HUES64 (cell line): ENCODE results near the gene RPL19.

Source experiments
- H3K27ac ChIP-seq: 2 replicates; pipeline ENCODE4 v1.7.0; 2013; ENCODE audit warnings: low read depth, low read length, inconsistent platforms
- H3K27me3 ChIP-seq: 2 replicates; pipeline ENCODE4 v1.6.1; 2013; ENCODE audit warnings: mild to moderate bottlenecking, low read length; ENCODE audit not compliant: insufficient read depth
- H3K36me3 ChIP-seq: 2 replicates; pipeline ENCODE4 v1.6.1; 2013; ENCODE audit warnings: mild to moderate bottlenecking, low read length; ENCODE audit not compliant: insufficient read depth
- H3K4me1 ChIP-seq: 2 replicates; pipeline ENCODE4 v1.6.1; 2013; ENCODE audit warnings: mild to moderate bottlenecking, low read length, moderate library complexity; ENCODE audit not compliant: insufficient read depth
- H3K4me3 ChIP-seq: 2 replicates; pipeline ENCODE4 v1.5.1; 2013; ENCODE audit warnings: mild to moderate bottlenecking, low read length, moderate library complexity
- H3K9ac ChIP-seq: 2 replicates; pipeline ENCODE4 v1.6.1; 2013; ENCODE audit warnings: mild to moderate bottlenecking, low read depth, low read length
- H3K9me3 ChIP-seq: 2 replicates; pipeline ENCODE4 v1.6.1; 2013; ENCODE audit warnings: low read depth, low read length; ENCODE audit not compliant: insufficient read depth
- WGBS: fragments of 150-250, 120-280 bp; methylation state at CpG from one replicate; pipeline ENCODE4 v1.1.7; 2013; ENCODE audit warnings: missing lambda C conversion rate; 5-methylcytosine and 5-hydroxymethylcytosine counted together

The RPL19 gene

DNA sequence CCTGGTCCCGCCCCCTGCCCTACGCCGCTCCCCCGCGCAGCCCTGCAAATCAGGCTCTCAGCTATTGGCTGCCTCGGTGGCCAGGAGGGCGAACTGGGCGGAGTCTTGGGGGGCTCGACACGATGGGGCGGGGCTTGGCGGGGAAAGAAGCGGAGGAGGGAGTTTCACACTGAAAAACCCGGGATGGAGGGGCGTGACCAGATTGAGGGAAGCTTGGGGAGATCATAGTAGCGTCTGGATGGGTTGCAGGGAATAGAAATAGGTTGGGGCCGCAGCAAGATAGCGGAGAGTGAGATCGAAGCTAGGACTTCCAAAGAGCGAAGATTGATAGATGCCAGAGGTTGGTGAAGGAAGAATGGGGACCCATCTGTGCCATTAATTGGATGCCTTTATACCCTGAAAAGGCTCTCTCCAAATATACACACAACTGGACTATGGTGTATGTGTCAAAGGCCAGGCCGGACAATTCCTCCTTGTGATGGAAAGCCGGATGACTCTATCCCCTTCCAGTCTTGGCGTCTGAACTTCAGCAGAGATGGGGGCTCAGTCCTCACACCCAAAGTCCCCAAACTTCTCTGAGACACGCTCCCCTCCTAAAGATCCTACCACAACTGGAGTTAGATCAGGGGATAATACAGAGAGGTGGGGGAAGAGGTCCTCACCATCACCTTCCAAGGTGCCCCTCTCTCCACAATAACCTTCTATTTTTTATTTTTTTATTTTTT, 26.0 kb downstream of the RPL19 start:
- Histone ChIP-seq H3K27me3 (peaks cover 57% of the 10 kb centered on the region), H3K27ac (no peak overlapping the region), H3K9me3 (no peaks in the 10 kb centered on the region), H3K4me1 (peaks cover 6% of the 10 kb centered on the region), H3K9ac (no peak overlapping the region), H3K4me3 (peak overlapping the region; percentile 39), H3K36me3 (no peaks in the 10 kb centered on the region)
- 16% methylated on average over 23 of the region's 24 CpGs for WGBS

DNA sequence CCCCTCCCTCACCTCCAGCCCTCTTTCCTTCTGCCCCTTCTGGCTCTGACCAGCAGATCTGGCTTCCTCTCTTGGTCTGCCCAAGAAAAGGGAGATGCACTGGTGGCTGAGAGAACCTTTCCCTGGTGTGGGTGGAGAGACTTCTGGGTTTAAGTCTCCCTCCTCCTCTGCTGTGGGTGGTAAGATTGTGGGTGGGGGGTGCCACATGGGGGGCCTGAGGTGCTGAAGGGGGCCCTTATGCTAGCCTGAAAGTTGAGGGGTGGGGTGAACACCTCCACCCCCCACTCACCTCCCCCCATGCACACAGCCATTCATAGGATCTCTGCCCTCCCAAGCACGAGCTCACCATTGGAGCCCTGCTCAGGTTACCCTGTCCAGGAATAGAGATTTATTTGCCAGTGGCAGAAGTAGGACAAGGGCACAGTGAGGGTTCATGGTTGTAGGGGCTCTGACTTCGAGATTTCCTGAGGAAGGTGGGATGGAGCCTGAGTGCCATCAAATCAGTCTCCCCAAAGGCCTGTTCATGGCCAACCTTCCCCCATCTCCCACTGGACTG, 27.4 kb downstream of the RPL19 start:
- no peaks in the 10 kb centered on the region for H3K9me3 ChIP-seq
- peaks cover 50% of the 10 kb centered on the region for H3K27me3 ChIP-seq
- H3K4me1 ChIP-seq = peaks cover 13% of the 10 kb centered on the region
- H3K27ac ChIP-seq = no peak overlapping the region
- no peak overlapping the region for H3K4me3 ChIP-seq
- no peak overlapping the region for H3K9ac ChIP-seq
- H3K36me3 ChIP-seq = no peaks in the 10 kb centered on the region
- 87% methylated on average over 2 of the region's 2 CpGs for WGBS

- H3K4me1 ChIP-seq = peaks cover 13% of the 10 kb centered on the region
Observed at GRCh38 chr17:39229274-39229913, 29.3 kb downstream of the RPL19 start.

DNA sequence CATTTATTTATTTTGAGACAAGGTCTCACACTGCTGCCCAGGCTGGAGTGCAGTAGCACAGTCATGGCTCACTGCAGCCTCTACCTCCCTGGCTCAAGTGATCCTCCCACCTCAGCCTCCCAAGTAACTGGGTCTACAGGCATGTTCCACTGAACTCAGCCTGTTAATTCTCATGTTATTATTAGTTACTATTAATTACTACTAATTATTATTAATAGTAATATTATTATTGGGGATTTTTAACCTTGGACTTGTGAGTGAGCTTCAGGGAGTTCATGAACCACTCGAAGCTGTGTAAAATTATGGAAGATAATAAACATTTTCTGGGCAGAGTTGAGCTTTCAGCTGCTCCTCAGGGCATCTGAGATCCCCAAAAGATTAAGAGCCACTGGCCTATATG, 30.3 kb downstream of the RPL19 start:
- no peak overlapping the region for H3K4me3 ChIP-seq
- no peak overlapping the region for H3K27ac ChIP-seq
- no peaks in the 10 kb centered on the region for H3K9me3 ChIP-seq
- WGBS = 95% methylated on average over 1 of the region's 1 CpG
- no peak overlapping the region for H3K9ac ChIP-seq
- H3K36me3 ChIP-seq = no peaks in the 10 kb centered on the region
- H3K4me1 ChIP-seq = peaks cover 13% of the 10 kb centered on the region
- H3K27me3 ChIP-seq = peaks cover 20% of the 10 kb centered on the region

More at GRCh38 chr17:39229274-39229913, 29.3 kb downstream of the RPL19 start:
- H3K27ac ChIP-seq = no peak overlapping the region
- WGBS = 70% methylated on average over 11 of the region's 11 CpGs
- H3K9ac ChIP-seq = no peak overlapping the region
- H3K9me3 ChIP-seq = no peaks in the 10 kb centered on the region
- peaks cover 30% of the 10 kb centered on the region for H3K27me3 ChIP-seq
- no peak overlapping the region for H3K4me3 ChIP-seq
- no peaks in the 10 kb centered on the region for H3K36me3 ChIP-seq

- WGBS = 77% methylated on average over 8 of the region's 10 CpGs
- H3K27me3 ChIP-seq = peaks cover 15% of the 10 kb centered on the region
- no peaks in the 10 kb centered on the region for H3K9me3 ChIP-seq
- H3K9ac ChIP-seq = no peak overlapping the region
- H3K36me3 ChIP-seq = no peaks in the 10 kb centered on the region
- H3K4me1 ChIP-seq = peaks cover 12% of the 10 kb centered on the region
- H3K4me3 ChIP-seq = no peak overlapping the region
- H3K27ac ChIP-seq = no peak overlapping the region
Observed at GRCh38 chr17:39231091-39231561, 31.0 kb downstream of the RPL19 start.

- Histone ChIP-seq H3K27ac (no peak overlapping the region), H3K4me3 (peak overlapping the region; percentile 38), H3K9me3 (no peaks in the 10 kb centered on the region), H3K9ac (no peak overlapping the region; the same call in 1 of the 2 replicates), H3K36me3 (no peaks in the 10 kb centered on the region), H3K4me1 (peaks cover 10% of the 10 kb centered on the region; the same call in 1 of the 2 replicates), H3K27me3 (peaks cover 7% of the 10 kb centered on the region; the same call in 1 of the 2 replicates)
- 26% methylated on average over 20 of the region's 22 CpGs for WGBS
Observed at GRCh38 chr17:39231591-39232551, 31.8 kb downstream of the RPL19 start.

DNA sequence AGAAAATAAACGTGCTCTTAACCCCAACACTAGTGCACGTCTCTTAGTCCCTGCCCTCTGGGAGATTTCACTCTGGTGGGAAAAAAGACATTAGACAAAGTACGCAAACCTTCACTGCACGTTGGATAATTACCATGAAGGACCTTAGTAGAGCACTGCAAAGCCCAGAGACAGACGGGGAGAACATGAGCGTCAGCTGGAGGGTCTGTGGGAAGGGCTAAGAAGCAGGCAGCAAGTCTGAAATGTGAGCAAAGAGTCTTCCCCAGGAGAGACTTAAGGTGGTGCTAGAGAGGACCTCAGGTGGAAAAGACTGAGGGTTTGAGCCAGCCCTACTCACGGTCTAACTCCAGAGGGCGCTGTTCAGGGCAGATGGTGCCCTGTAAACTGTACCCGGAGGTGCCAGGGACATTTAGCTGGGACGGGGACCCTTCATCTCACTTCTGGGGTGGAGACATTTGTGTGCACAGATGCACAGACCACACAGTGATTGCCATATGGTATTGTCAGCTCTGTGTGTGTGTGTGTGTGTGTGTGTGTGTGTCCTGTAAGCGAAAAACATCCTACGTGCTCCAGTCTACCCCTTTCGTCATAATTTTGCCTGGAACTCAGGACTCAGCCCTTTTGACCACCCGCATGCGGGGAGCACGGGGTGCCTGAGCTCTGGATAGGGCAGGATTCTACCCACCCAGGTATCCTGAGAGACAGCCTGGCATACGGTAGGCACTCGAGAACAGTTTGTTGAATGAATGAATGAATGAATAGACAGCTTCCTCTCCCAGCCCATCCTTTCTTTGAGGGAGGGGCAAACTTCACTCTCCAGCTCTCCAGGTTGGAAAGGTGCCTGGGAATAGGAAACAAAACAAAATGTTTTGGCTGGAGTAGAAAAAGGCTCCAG, 35.7 kb downstream of the RPL19 start:
- H3K27me3 ChIP-seq = no peaks in the 10 kb centered on the region
- H3K4me1 ChIP-seq = peaks cover 7% of the 10 kb centered on the region; the same call in 1 of the 2 replicates
- 53% methylated on average over 17 of the region's 18 CpGs for WGBS
- no peaks in the 10 kb centered on the region for H3K9me3 ChIP-seq
- H3K36me3 ChIP-seq = no peaks in the 10 kb centered on the region
- no peak overlapping the region for H3K27ac ChIP-seq
- H3K9ac ChIP-seq = no peak overlapping the region
- no peak overlapping the region; the same call in 1 of the 2 replicates for H3K4me3 ChIP-seq

- WGBS = 73% methylated on average over 5 of the region's 5 CpGs
- Histone ChIP-seq H3K4me1 (peaks cover 4% of the 10 kb centered on the region; the same call in 1 of the 2 replicates), H3K9me3 (no peaks in the 10 kb centered on the region), H3K4me3 (no peak overlapping the region), H3K27ac (no peak overlapping the region), H3K9ac (no peak overlapping the region), H3K36me3 (no peaks in the 10 kb centered on the region), H3K27me3 (no peaks in the 10 kb centered on the region)
Observed at GRCh38 chr17:39236450-39236927, 36.4 kb downstream of the RPL19 start.

DNA sequence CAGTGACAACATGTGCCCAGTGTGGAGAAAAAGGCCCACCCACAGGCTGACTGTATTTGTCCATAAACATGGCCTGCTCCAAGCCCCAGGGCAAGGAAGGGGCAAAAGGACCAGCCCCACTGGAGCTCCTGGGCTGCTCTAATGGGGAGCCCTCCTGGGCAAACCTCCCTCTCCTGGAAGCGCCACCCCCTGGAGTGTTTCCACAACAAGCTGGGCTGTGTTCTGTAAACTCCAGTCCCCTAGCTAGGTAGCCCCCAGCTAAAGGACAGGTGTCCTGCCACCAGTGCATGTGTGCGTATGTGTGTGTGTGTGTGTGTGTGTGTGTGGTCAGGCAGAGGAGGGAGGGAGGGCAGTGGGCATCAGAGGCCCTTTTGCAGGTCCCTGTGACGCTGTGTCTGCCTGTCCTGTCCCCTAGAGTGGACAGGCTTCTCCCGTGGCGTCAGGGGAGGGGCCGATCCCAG, 36.9 kb downstream of the RPL19 start:
- H3K4me3 ChIP-seq = no peak overlapping the region
- H3K27ac ChIP-seq = no peak overlapping the region
- WGBS = 92% methylated on average over 6 of the region's 6 CpGs
- H3K9ac ChIP-seq = no peak overlapping the region
- H3K36me3 ChIP-seq = no peaks in the 10 kb centered on the region
- H3K4me1 ChIP-seq = no peaks in the 10 kb centered on the region
- no peaks in the 10 kb centered on the region for H3K9me3 ChIP-seq
- no peaks in the 10 kb centered on the region for H3K27me3 ChIP-seq

DNA sequence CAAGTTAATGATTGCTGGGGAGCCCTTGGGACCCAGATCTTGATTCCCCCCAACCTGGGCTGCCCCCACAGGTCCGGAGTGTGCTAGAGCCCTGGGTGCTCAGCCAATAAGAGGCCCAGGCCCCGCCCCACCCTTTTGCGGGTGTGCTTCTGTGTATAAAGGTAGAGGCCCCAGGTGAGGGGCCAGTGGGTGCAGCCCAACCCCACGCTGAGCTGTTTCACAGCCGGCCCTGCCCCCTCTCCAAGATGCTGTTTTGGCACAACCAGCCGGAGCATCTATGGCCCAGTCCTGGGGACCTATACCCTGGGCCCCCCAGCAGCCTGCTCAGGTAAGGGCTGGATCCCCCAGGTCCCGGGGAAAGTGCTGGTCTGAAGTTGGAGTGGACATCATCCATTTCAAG, 37.5 kb downstream of the RPL19 start:
- Histone ChIP-seq H3K36me3 (no peaks in the 10 kb centered on the region), H3K27ac (no peak overlapping the region), H3K4me1 (no peaks in the 10 kb centered on the region), H3K9ac (no peak overlapping the region), H3K4me3 (no peak overlapping the region), H3K9me3 (no peaks in the 10 kb centered on the region), H3K27me3 (no peaks in the 10 kb centered on the region)
- WGBS = 85% methylated on average over 7 of the region's 7 CpGs
